HG03460 (cell line): ENCODE data around the gene DNAAF5.
"Not testable (repeated sequence)": the region's sequence is repeated elsewhere in the genome, so short reads cannot be mapped to it uniquely, and the experiment has no call there.

Experiments
- ATAC-seq: cut with Tn5 transposase; IDR thresholded peaks from one replicate; pipeline ENCODE4 v1.9.1; 2021; ENCODE audit not compliant: unreplicated experiment

The DNAAF5 gene

GRCh38 chr7:780081-780480, 53.6 kb downstream of the DNAAF5 start:
- ATAC-seq: no peak

GRCh38 chr7:780516-780915, 54.0 kb downstream of the DNAAF5 start:
- no peak for ATAC-seq

- ATAC-seq: no peak
Observed at GRCh38 chr7:781186-781849, 54.8 kb downstream of the DNAAF5 start.

- no peak for ATAC-seq
Observed at GRCh38 chr7:781936-782529, 55.5 kb downstream of the DNAAF5 start.

DNA sequence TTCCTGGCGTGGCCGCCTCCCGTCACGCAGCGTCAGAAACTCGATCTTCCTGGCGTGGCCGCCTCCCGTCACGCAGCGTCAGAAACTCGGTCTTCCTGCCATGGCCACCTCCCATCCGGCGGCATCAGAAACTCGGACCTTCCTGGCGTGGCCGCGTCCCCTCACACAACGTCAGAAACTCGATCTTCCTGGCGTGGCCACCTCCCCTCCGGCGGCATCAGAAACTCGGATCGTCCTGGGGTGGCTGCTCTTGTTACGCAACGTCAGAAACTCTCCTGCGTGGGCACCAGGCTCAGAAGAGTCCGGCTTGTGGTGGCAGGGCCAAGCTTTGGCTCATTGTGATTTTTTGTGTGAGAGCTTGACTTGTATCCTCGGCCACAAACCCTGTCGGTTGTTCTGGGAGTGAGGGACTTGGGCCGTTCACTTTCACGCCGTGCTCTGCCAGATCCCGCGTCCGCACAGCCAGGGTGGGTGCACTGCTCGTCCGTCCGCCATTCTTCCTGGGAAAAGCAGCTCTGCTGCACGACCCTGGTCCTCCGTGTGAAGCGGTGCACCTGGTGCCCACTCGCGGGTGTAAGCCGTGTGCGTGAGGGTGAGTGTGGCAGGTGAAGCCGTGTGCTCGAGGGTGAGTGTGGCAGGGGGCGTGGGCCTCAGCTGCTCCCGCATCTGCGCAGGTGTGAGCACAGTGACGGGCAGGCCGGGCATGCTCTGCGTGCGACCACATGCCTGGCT, 56.4 kb downstream of the DNAAF5 start:
- ATAC-seq: no peak

- ATAC-seq: no peak
Observed at GRCh38 chr7:783556-784490, 57.3 kb downstream of the DNAAF5 start.

DNA sequence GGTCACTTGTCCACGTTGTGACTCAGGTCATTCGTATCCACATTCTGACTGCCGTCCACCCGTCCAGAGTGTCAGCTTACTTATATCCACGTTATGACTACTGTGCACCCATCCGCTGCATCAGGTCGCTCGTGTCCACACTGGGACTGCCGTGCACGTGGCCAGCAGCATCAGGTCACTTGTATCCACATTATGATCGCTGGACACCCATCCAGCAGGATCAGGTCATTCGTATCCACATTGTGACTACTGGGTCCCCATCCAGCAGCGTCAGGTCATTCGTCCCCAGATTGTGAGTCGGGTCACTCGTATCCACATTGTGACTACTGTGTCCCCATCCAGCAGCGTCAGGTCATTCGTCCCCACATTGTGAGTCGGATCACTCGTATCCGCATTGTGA, 58.5 kb downstream of the DNAAF5 start:
- ATAC-seq: no peak

DNA sequence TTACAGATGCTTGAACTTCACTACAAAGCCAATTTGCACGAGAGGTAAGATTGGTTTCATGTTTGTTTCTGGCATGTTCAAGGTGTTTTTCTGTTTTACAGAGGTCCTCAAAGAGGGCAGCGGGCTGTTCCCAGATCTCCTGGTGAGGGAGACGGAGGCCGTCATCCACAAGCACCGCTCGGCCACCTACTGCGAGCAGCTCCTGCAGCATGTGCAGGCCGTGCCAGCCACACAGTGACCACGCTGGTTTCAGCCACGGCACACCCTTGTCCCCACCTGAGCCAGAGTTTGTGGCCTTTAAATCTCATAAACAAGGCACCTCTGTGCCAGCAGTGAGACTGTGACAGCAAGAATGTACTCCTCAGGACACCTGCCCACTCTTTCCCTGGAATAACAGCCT, 58.9 kb downstream of the DNAAF5 start:
- no peak for ATAC-seq

DNA sequence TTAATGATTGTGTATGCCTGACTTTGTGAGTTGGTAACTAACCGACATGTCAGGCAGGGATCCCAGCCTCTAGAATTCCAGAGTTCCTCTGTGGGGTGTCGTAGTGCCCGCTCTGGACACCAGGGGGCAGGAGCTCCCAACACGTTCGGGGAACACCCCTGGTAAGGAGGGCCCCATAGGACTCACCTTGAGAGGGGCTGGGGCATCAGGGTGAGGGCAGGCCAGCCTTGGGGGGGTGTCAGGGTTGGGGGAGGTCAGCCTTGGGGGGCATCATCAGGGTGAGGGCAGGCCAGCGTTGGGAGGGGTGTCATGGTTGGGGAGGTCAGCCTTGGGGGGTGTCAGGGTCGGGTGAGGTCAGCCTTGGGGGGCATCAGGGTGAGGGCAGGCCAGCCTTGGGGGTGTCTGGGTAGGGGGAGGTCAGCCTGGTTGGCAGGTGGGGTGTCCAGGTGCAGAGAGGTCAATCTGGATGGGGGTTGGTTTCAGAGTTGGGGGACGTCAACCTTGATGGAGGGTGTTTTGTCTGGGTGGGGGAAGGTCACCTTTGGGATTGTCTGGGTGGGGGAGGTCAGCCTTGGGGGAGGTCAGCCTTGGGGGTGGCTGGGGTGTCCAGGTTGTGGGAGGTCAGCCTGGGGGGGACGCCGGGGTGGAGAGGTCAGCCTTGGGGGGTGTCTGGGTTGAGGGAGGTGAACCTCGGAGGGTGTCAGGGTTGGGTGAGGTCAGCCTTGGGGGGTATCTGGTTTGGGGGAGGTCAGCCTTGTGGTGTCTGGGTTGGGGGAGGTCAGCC, 60.2 kb downstream of the DNAAF5 start:
- ATAC-seq: no peak

DNA sequence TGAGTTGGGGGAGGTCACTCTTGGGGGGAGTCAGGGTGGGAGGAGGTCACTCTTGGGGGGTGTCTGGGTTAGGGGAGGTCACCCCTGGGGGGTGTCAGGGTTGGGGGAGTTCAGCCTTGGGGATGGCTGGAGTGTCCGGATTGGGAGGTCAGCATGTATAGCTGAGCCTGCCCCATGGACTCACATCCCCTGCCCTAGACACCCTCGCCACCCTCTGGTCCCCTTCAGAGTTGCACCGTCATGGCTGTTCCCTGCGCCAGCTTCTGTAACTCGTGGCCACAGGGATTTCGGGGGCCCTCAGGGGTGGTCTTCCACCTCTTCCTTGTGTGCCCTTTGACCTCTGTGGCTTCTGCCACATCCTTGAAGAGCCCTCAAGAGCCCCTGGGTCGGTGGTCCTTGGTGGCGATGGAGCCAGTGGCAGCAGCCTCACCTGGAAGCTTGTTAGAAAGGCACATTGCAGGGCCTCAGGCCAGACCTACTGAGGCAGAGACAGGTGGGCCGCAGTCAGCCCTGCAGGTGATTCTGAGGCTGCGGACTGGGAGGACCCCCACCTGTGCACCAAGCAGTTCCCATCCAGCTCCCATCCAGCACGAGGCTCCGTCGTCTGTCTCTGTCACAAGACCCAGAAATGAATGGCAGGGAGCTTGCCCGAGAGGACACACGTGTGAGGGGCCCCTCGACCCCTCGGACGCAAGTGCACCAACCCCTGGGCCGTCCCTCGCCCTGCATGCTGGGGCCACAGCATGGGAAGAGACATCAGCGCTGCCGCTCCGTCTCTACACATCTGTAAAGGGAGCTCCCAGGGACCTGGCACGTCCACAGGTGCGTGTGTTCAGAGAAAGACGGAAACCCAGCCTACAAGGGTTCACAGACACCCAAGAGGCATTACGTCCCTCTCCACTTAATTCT, 61.1 kb downstream of the DNAAF5 start:
- ATAC-seq: no peak

DNA sequence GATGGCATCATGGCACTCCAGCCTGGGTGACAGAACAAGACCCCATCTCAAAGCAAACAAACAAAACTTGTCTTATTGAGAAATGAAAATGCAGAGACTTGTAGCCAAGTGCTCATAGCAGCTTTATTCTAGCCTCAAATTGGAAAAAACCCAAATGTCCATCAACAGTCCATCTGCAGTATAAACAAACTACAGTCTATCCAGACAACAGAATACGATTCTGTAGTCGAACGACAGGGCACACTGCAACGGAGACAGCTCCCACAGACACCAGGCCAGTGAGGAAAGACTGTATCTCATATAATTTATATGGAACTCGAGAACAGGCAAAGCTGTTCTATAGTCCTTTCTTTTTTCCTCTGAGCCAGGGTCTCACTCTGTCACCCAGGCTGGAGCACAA, 65.0 kb downstream of the DNAAF5 start:
- no peak for ATAC-seq

- ATAC-seq: no peak
Observed at GRCh38 chr7:794207-794606, 67.7 kb downstream of the DNAAF5 start.

DNA sequence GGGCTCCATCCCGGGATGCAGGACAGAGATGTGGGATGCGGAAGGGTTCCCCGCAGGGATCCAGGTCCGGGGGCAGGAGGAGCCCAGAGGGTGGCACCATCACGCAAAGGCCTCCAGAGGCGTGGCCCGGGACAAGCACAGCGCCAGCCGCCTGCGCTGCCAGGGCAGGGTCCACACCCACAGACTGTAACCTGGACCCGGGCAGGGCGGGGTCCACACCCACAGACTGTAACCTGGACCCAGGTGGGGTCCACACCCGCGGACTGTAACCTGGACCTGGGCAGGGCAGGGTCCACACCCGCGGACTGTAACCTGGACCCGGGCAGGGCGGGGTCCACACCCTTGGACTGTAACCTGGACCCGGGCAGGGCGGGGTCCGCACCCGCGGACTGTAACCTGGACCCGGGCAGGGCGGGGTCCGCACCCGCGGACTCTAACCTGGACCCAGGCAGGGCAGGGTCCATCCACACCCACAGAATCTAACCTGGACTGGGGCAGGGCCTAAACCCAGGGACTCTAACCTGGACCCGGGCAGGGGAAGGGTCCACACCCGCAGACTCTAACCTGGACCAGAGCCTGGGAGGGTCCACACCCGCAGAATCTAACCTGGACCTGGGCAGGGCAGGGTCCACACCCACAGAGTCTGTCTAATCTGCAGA, 68.3 kb downstream of the DNAAF5 start:
- ATAC-seq: no peak

DNA sequence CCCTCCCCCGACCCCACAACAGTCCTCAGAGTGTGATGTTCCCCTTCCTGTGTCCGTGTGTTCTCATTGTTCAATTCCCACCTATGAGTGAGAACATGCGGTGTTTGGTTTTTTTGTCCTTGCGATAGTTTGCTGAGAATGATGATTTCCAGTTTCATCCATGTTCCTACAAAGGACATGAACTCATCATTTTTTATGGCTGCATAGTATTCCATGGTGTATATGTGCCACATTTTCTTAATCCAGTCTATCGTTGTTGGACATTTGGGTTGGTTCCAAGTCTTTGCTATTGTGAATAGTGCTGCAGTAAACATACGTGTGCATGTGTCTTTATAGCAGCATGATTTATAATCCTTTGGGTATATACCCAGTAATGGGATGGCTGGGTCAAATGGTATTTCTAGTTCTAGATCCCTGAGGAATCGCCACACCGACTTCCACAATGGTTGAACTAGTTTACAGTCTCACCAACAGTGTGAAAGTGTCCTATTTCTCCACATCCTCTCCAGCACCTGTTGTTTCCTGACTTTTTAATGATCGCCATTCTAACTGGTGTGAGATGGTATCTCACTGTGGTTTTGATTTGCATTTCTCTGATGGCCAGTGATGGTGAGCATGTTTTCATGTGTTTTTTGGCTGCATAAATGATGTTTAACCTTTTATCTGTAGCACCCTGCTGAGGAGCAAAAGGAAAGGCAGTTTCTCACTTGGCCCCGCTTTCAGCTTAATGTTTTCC, 70.1 kb downstream of the DNAAF5 start:
- not testable (repeated sequence) for ATAC-seq

DNA sequence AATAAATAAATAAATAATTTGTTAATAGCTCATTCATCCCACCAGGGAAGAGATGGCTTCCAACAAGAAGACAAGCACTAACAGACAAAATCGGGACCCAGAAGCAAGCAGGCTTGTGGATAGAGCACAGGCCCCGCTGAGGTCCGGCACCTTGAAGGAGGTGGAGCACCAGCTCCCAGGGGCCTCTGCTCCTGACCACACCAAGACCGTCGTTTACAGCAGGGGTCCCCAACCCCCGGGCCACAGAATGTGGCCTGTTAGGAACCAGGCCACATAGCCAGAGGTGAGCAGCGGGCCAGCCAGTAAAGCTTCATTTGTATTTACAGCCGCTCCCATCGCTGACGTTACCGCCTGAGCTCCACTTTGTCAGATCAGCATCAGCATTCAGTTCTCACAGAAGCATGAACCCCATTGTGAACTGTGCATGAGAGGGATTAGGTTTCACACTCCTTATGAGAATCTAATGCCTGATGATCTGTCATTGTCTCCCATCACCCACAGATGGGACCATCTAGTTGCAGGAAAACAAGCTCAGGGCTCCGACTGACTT, 72.5 kb downstream of the DNAAF5 start:
- no peak for ATAC-seq

DNA sequence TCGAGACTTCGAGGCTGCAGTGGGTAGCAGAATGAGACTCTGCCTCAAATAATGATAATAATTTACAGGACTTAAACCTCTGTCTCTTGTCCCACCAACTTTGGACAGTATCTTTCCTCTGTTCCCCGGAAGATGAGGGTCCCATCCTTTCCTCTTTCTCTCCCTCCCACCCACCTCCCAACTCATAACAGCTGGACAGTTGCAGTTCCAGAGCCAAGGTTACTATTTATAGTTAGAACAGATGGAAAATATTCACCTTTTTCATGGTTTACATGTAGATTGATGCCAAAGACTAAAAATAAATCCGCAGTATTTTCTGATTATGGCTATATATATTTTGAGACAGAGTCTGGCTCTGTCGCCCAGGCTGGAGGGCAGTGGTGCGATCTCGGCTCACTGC, 74.2 kb downstream of the DNAAF5 start:
- ATAC-seq: no peak

- not testable (repeated sequence) for ATAC-seq
Observed at GRCh38 chr7:801351-801750, 74.9 kb downstream of the DNAAF5 start.

DNA sequence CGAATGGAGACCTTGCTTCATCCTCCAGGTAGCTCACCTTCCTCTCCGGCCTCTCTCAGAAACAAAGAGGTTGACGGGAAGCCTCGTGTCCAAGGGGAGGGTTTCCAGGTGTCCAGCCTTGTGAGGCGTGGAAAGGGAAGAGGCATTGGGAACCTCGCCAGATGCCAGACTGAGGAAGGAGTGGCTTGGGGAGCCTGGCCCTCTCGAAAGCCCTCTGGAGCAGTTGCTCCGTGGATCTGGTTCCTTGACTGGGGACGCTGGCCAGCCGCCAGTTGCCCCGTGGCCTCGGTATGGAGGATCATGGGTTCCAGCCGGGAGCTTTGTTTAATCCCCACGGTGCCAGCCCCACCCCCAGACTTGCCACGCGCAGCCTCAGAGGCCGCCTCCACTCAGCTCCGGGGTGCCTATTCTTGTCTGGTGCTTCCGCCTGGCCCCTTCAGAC, 75.5 kb downstream of the DNAAF5 start:
- ATAC-seq: no peak
